Left ventricle myocardium superior (tissue), 1 donor: ENCODE data around the gene CCDC102A. TPM values are rescaled to one million over a fixed set of nuclear protein-coding genes. Genes with fewer than 3 reads are reported as not detected.

Source experiments
- ATAC-seq: fragments of 200-7000 bp; cut with Tn5 transposase; one replicate; pipeline ENCODE4 v1.9.1; 2020; ENCODE audit warnings: mild to moderate bottlenecking, moderate library complexity
- DNase-seq: peaks from one replicate; pipeline ENCODE4 v3.0.0-alpha.2; 2020
- intact Hi-C: fragments of 100-400 bp; cut with micrococcal nuclease; formaldehyde crosslinking; loops from one replicate; pipeline ENCODE4 v1.11.0; 2022
- total RNA-seq: library from RNA; stranded (reverse); fragmentation: NEBNext Ultra II Directional; extraction: Animal tissue kit (Norgen Biotek cat#: 25700); gene quantifications from one replicate; pipeline ENCODE4 v1.2.1, GENCODE V29; 2021
- donor health status: DM: no; HTN: yes; CAD: no; lungs with severe emphysema.

CCDC102A gene
- total RNA-seq, 1 donor from 2014 or later, result 13.2 TPM

- DNase-seq, result peak; percentile 55
These were observed 60.5 kb downstream of the CCDC102A start for GRCh38 chr16:57475711-57476339.

DNA sequence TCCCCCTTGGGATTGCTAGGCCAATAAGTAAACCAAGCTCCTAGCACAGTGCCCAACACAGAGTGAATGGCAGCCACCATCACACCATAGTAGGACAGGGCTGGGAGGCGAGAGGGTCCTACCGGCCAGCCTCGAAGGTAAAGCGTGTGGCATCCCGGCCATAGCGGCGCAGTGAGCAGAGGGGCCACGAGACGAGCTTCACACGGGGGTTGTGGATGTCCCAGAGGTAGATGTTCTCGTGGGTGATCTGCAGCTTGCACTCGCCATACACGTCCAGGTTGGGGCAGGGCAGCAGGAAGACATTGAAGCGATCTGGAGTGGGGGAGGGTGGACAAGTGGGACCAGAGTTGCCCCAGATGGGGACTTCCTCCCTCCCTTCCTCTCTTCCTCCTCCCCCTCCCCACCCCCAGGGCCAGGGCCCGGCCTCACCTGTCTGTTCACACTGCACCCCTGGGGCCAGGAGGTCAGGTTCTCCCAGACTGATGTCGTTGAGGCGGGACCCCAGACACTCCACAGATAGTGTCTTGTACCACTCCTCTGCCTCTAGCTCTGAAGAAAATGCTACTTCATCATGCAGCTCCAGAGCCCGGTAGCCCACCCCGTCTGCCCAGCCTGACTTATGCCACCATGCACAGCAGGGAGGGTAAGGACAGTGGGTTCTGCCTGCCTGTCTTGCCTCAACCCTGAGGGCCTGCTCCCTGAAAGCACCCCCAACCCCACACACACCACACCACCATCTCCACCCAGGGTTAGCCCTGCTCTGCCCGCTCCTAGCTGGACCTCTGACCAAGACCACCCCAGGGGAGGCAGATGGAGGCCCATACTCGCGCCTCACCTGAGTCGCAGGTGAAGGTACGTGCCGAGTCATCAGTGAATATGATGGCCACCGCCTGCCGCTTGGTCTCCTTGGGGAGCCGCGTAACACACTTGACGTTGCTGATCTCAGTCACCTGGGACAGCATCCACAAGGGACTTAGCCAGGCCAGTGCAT is 61.4 kb downstream of the CCDC102A start:
- no peak for DNase-seq
- intact Hi-C loops, result no loop called here
- no peak for ATAC-seq

More at GRCh38 chr16:57475711-57476339, 60.5 kb downstream of the CCDC102A start:
- peak; percentile 24 for ATAC-seq
- intact Hi-C loops, result no loop called here

DNA sequence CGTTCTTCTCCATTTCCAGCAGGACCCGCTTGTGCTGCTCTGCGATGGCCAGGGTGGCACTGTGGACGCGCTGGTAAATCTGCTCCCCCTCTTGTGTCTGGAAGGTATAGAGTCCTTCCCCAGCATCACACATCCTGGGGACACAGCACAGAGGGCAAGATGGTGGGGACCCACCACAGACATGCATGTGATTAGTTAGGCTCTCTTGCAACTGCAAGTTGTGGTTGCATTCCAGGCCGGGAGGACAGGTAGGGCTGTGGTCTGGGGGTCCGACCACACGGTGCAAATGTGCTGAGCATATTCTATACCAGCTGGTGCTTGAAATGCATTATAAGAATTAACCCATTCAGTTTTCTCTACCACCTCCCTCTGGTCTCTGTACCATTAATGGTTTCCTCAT is 62.5 kb downstream of the CCDC102A start:
- ATAC-seq, result no peak
- intact Hi-C loops, result no loop called here
- no peak for DNase-seq

DNA sequence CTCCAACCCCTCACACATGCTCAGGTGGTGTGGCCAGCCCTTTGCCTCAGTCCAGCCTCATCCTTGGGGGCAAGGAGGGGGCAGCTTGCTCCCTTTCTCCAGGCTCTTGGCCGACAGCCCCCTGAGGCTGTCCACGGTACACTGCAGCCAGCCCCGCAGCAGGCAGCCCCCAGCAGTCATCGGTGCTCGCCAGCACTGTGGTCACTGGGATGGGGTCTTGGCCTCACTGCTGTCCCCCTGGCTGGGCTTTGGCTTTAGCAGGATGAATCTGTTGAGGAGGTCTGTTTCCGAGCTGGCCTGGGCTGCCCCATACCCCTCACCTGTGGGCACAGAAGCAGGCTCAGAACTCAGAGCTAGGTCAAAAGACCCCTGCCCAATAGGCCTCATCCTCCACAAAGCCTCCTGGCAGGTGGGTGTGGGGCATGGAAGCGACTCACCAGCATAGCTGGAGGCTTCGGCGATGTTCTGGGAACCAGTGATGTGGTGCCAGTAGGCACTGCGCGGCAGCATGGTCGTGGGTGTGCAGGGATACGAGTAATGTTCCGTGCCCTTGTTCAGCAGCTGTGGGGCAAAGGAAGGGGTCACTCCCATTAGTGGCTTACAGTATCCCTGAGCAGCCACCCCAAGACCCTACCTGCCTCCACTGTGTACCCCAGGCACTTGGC is 63.1 kb downstream of the CCDC102A start:
- intact Hi-C loops, result no loop called here
- DNase-seq, result no peak

DNA sequence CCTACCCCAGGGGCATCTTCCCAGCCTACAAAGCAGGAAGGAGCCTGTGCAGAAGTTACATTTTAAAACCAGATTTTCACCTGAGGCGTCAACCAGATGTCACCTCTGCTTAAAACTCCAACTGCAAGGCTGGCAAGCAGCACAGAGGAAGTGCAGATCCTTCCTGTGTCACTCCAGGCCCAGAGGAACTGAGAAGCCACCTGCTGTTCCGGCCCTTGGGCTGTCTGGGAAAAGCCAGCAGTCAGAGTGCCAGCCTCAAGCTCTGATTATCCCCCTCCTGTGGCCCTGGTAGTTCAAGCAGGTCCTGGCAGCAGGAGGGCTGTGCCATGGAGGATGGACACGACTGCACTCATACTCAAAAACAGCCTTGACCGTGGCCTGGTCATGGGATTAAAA is 63.7 kb downstream of the CCDC102A start:
- no peak for DNase-seq
- ATAC-seq, result no peak
- intact Hi-C loops, result no loop called here

More for the DNA sequence above, 63.1 kb downstream of the CCDC102A start:
- no peak for ATAC-seq

DNA sequence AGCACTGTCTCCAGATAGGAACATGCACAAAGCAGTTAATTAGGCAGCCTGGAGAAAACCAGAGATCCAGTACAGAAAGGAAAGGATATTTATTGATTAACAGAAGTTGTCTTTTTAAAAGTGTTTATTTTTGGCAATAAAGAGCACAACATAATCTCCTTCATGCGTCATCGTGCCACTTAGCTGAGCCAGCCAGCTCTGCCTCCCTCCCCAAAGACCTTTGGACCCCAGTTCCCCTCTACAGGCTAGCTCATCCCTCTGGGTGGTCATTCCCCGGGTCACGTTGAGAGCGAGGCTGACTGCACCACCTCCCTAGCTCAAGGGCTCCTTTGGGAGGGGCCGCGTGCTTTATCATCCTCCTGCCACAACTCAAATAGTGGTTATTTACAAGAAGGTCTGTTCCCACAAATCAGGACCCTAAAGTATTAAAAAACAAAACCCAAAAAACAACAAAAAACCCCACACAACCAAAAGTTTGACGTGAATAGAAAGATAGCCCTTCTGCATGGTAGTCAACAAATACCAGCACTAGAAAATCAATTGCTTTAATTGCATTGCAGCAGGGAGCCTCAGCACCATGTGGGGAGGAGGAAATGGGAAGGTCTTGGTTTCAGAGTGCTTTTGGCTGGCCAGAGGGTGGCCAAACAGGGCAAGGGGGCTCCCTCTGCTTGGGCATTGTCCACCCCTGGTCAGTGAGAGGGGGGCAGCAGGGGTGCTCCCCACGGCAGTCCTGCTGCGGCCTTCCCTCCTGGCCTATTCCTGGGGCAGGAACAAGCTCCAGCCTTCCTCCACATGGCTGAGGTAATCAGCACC is 64.3 kb downstream of the CCDC102A start:
- intact Hi-C loops, result no loop called here
- ATAC-seq, result no peak
- no peak for DNase-seq

- ATAC-seq (no peak), DNase-seq (no peak)
- intact Hi-C loops, result no loop called here
These were observed 65.2 kb downstream of the CCDC102A start for GRCh38 chr16:57471209-57471608.

DNA sequence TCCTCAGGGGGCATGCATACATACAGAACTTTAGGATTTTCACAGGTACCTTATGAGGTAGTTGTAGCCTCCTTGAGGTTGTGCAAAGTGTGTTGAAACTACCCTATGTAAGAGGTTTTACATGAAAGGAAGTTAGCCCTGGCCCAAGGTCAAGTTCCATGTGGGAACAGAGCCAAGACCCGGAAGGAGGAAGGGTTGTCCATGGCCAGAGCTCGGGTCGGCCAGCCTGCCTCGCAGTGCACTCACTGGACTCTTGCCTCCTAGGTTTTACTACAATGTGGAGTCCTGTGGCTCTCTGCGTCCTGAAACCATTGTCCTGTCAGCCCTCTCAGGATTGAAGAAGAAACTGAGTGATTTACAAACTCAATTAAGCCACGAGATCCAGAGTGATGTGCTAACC is 65.7 kb downstream of the CCDC102A start:
- ATAC-seq (peak; percentile 60), DNase-seq (peak; percentile 72)
- intact Hi-C loops, result no loop called here

DNA sequence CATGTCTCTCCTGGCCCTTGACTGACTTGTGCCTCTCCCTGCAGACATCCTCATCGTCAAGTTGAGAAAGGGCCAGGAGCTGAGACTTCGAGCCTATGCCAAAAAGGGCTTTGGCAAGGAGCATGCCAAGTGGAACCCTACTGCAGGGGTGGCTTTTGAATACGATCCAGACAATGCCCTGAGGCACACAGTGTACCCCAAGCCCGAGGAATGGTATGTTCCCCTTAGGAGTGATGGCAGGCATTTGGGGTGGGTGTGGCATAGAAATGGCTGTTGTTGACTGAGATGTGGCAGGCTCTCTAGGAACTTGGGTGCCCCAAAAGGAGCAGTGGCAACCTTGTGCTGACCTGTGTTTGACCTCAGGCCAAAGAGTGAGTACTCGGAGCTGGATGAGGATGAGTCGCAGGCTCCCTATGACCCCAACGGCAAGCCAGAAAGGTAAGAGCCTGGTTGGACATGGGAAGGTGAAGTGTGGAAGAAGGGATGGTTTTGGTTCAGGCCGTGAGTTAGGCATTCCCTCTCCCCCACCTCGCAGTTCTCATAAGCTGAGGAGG is 66.4 kb downstream of the CCDC102A start:
- ATAC-seq (peak; percentile 34), DNase-seq (no peak)
- intact Hi-C loops, result loop anchor here (10.0 kb wide), 1 partner anchor 45 kb away; no protein-coding TSS in a partner anchor

- intact Hi-C loops, result loop anchor here (10.0 kb wide), 1 partner anchor 46 kb away; no protein-coding TSS in a partner anchor
- no peak for DNase-seq
- no peak for ATAC-seq
These were observed 67.3 kb downstream of the CCDC102A start for GRCh38 chr16:57469046-57469445.

DNA sequence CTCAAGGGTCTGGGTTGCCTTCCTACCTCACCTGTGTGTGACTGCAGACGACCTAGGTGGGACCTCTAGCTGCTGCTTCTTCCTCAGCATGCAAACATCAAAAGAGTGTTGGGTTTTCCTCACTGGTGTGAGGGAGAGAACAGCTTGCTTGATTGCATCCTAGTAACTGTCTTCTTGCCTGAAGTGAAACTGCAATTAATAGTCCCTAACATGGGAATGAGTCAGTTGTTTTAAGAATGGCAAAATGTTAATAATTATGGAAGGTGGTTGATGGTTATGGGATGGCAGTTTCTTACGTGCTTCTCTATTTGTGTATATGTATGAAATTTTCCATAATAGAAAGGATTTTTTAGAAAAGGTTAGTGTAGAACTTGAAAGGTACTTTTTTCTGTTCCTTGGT is 68.0 kb downstream of the CCDC102A start:
- intact Hi-C loops, result loop anchor here (10.0 kb wide), 1 partner anchor 46 kb away; no protein-coding TSS in a partner anchor

DNA sequence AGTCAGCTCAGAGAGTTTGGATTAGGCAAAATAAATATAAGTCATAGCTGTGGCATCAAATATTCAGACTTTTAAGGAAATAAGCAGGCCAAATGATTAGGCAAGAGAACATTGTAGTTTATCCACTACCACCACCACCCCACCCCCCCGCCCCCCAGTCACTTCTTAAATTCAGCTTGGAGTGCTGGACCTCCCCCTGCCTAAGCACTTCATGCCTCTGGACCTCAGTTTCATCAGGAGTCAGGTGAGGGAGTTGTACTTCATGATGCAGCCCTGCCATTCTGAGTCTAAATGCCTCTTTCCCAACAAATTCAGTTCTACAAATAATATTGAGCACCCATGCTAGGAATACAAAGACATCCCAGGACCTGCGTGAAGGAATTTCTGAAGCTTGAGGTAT is 71.8 kb downstream of the CCDC102A start:
- no peak for DNase-seq
- no peak for ATAC-seq
- intact Hi-C loops, result loop anchor here (10.0 kb wide), 1 partner anchor 50 kb away; no protein-coding TSS in a partner anchor

More for the DNA sequence above, 68.0 kb downstream of the CCDC102A start:
- DNase-seq (no peak), ATAC-seq (no peak)

DNA sequence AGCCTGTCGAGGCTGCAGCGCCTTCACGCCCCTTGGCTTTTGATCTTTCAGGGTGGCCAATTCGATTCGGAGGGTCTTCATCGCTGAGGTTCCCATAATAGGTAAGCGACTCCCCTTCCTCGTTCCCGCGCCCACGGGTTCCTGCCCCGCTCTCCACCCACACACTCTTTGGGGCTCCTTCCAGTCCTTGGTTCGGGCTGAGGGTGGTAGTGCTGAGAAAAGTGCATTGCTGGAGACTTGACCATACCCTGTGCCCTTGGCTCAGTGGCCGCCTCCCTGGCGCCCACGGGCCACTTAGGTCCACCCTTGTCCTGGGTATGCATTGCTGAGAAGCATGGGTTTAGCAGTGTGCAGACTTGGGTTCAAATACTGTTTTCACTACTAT is 73.4 kb downstream of the CCDC102A start:
- ATAC-seq, result peak; percentile 29
- intact Hi-C loops, result loop anchor here (10.0 kb wide), 1 partner anchor 52 kb away; no protein-coding TSS in a partner anchor
- no peak for DNase-seq

DNA sequence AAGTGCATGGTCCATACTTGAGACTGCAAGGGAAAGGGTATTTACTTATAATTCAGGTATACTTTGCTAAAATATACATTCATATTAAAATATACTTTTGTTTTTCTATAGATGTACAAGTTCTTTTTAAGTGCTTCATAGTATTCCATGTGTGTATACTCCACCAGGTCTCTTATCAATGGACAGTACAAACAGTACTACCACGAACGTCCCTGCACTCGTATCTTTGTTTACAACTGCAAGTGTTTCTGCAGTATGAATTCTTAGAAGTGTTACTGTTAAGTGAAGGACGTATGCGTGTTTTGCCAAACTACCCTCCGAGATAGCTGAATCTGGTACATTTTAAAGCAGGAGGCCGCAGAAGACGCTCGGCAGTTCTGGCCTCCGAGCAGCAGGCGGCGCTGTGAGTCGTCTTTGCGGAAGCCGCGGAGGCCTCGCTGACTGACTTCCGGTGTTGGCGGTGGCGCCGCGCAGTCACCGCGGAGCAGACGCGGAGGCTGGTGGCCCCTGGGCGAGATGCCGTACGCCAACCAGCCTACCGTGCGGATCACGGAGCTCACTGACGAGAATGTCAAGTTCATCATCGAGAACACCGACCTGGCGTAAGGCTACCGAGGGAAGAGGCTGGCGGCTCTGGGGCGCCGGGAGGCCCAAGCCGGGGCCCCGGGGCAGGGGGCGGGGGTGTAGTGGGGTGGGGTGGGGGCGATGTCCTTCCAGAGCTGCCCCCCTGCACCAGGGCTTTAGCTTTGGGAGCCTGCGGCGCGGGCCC is 74.0 kb downstream of the CCDC102A start, which contains the start of gene POLR2C:
Gene POLR2C, plus strand, starts transcription at position 471 of the 769 bp plus-strand sequence. Its CDS starts 46 bp downstream, at position 517.
- intact Hi-C loops, result loop anchor here (10.0 kb wide), 1 partner anchor 52 kb away; no protein-coding TSS in a partner anchor
- DNase-seq (peak; percentile 94), ATAC-seq (peak; percentile 89)
